ENCODE measurements around the gene TTLL13. TPM values are rescaled to one million over a fixed set of nuclear protein-coding genes. Genes with fewer than 3 reads are reported as not detected.
"Not testable (repeated sequence)": the region's sequence is repeated elsewhere in the genome, so short reads cannot be mapped to it uniquely, and the experiment has no call there.

Gene TTLL13
- total RNA-seq, 1 donor from 2014 or later, result not detected

DNA sequence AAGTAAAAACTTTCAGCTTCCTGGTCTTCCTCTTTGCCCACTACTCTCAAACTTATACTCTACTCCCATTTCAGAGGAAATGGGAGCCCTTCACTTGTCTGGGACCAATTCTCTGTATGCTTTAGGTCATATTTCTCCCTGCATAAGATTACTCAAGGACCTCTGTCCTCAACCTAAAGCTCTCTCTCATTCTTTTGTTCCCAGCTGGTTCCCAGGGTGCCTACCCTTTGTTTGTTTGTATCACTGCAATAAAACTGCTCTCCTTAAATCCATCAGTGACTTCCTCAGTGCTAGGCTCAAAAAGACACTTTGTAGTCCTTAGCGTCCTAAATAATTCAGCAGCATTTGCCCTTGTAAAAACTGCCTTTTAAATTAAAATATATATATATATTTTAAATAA lies 19.1 kb downstream of the TTLL13 start:
- TF ChIP-seq, protein P1, sequence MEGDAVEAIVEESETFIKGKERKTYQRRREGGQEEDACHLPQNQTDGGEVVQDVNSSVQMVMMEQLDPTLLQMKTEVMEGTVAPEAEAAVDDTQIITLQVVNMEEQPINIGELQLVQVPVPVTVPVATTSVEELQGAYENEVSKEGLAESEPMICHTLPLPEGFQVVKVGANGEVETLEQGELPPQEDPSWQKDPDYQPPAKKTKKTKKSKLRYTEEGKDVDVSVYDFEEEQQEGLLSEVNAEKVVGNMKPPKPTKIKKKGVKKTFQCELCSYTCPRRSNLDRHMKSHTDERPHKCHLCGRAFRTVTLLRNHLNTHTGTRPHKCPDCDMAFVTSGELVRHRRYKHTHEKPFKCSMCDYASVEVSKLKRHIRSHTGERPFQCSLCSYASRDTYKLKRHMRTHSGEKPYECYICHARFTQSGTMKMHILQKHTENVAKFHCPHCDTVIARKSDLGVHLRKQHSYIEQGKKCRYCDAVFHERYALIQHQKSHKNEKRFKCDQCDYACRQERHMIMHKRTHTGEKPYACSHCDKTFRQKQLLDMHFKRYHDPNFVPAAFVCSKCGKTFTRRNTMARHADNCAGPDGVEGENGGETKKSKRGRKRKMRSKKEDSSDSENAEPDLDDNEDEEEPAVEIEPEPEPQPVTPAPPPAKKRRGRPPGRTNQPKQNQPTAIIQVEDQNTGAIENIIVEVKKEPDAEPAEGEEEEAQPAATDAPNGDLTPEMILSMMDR (IDR thresholded peaks at IDR 0.05), result no peak
- peaks cover 49% of the 10 kb centered on the region for H3K4me1 ChIP-seq
- DNase-seq, result no peak
- peak overlapping the region; percentile 7 for H3K4me3 ChIP-seq
- no peaks in the 10 kb centered on the region for H3K9me3 ChIP-seq
- intact Hi-C loops (cut with DNase I), result no loop called here
- H3K36me3 ChIP-seq, result peaks cover 60% of the 10 kb centered on the region
- ATAC-seq, result no peak
- no peak overlapping the region for H3K27ac ChIP-seq
- no peaks in the 10 kb centered on the region for H3K27me3 ChIP-seq (ENCODE audit: low read depth)

DNA sequence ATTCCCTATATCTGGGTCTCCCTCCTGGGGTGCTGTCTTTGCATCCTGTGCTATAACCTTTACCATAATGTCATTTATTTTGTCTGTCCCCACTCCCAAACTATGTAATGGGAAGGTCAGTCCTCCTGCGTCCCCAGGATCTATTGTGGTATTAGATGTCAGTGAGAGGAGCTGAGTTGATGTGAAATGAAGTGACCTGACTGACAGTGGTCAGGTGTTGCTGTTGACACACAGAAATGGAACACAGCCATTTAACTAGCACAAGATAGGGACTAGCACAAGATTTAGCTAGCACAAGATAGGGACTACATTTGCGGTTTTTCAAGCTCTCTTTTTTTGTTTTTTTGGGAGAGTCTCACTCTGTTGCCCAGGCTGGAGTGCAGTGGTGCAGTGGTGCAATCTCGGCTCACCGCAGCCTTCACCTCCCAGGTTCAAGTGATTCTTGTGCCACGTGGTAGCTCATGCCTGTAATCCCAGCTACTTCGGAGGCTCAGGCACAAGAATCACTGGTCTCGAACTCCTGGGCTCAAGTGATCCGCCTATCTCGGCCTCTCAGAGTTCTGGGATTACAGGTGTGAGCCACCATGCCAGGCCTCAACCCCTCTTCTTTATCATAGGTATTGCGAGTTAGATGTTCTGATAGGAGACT lies 21.3 kb downstream of the TTLL13 start:
- Histone ChIP-seq H3K27ac (no peak overlapping the region), H3K27me3 (ENCODE audit: low read depth) (no peaks in the 10 kb centered on the region), H3K4me1 (peaks cover 41% of the 10 kb centered on the region), H3K4me3 (no peak overlapping the region), H3K9me3 (no peaks in the 10 kb centered on the region), H3K36me3 (peaks cover 77% of the 10 kb centered on the region)
- DNase-seq (no peak), ATAC-seq (no peak)
- TF ChIP-seq, protein P1 (IDR thresholded peaks at IDR 0.05), result no peak
- intact Hi-C loops (cut with DNase I), result no loop called here

DNA sequence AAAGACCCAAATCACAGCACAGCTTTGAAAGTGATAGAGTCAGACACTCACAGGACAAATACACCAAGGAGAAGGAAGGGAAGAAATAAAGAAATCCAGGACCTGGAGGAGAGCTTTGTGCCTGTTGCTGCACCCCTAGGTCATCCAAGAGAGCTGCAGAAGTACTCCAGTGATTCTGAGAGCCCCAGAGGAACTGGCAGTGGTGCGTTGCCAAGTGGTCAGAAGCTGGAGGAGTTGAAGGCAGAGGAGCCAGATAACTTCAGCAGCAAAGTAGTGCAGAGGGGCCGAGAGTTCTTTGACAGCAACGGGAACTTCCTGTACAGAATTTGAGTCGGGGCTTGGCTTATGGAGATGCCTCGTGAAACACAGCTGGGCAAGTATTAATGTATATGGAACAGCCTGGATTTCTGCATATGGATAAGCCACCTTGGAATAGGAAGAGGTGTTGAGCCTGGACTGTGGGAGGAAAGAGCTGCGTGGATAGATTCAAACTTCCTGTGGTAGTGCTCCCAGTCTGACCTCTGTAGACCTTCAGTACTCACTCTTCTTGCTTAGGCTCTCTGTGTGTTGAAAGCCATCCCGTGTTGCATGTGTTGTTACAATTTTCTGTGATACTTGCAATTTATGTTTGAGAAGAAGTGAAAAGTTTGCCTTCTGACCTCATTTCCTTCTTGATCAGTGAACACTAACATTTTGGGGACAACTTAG lies 22.3 kb downstream of the TTLL13 start:
- Histone ChIP-seq H3K36me3 (peaks cover 77% of the 10 kb centered on the region), H3K4me1 (peaks cover 38% of the 10 kb centered on the region), H3K27ac (no peak overlapping the region), H3K27me3 (ENCODE audit: low read depth) (no peaks in the 10 kb centered on the region), H3K4me3 (no peak overlapping the region), H3K9me3 (no peaks in the 10 kb centered on the region)
- TF ChIP-seq, protein P1 (IDR thresholded peaks at IDR 0.05), result no peak
- intact Hi-C loops (cut with DNase I), result no loop called here
- ATAC-seq, result peak; percentile 23 to 37
- DNase-seq, result no peak

DNA sequence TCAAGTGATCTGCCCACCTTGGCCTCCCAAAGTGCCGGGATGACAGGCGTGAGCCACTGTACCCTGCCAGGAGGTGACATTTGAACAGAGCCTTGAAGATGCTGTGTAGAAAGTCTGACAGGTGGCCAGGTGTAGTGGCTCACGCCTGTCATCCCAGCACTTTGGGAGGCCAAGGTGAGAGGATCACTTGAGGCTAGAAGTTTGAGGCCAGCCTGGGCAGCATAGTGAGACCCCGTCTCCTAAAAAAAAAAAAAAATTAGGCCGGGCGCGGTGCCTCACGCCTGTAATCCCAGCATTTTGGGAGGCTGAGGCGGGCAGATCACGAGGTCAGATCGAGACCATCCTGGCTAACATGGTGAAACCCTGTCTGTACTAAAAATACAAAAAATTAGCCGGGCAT lies 29.1 kb downstream of the TTLL13 start:
- H3K4me3 ChIP-seq; ATAC-seq; intact Hi-C loops (cut with DNase I); H3K9me3 ChIP-seq; H3K4me1 ChIP-seq; H3K27ac ChIP-seq; H3K27me3 ChIP-seq (ENCODE audit: low read depth); DNase-seq: not testable (repeated sequence)
- peaks cover 16% of the 10 kb centered on the region for H3K36me3 ChIP-seq

DNA sequence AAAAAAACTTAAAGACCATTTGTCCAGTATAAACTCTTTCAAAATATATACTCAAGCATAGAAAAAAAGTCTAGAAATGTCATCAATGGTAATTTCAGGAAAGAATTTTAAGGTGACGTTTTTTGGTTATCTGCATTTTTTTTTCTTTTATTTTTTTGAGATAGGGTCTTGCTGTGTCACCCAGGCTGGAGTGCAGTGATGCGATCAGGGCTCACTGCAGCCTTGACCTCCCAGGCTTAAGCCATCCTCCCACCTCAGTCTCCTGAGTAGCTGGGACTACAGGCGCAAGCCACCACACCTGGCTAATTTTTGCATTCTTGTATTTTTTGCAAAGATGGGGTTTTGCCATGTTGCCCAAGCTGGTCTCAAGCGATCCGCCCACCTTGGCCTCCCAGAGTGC lies 31.4 kb downstream of the TTLL13 start:
- H3K27me3 ChIP-seq (ENCODE audit: low read depth); H3K27ac ChIP-seq; H3K9me3 ChIP-seq; H3K4me1 ChIP-seq; intact Hi-C loops (cut with DNase I); H3K4me3 ChIP-seq; DNase-seq; ATAC-seq; H3K36me3 ChIP-seq: not testable (repeated sequence)

DNA sequence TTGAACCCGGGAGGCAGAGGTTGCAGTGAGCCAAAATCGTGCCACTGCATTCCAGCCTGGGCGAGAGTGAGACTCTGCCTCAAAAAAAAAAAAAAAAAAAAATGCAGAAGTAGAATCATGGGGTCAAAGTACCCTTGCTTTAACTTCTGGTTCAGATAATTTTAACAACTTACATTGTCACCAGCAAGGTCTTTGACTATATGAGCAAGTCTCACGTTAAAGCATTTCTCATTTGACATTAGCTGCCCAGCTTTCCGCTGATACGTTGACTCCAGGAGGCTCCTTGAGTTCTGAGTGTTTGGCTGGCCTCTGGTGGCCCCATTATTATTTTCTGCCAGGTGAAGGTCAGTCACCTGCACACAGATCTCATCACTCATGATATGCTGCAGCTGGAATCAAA lies 32.3 kb downstream of the TTLL13 start:
- H3K4me3 ChIP-seq; DNase-seq; H3K9me3 ChIP-seq; ATAC-seq; H3K36me3 ChIP-seq; H3K27me3 ChIP-seq (ENCODE audit: low read depth); intact Hi-C loops (cut with DNase I); H3K4me1 ChIP-seq; H3K27ac ChIP-seq: not testable (repeated sequence)

DNA sequence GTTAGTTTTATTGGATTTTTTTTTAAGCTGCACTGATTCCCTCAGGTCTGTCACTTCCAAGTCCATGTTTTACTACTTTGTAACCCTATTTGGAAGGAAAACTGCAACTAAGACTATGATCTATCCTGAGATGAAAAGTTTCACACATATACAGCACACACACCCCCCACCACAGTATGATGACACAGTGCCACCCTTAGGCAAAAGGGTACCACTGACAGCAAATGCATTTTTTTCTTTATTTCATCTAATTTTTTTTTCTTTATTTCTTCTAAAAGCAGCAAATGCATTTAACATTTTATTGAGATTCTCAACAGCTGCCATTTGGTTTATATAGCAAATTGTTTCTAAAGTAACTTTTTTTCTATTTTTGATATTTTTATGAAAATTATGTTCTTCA lies 37.3 kb downstream of the TTLL13 start:
- TF ChIP-seq, protein P1 (IDR thresholded peaks at IDR 0.05), result peak; percentile 43
- DNase-seq, result no peak
- Histone ChIP-seq H3K27me3 (ENCODE audit: low read depth) (no peaks in the 10 kb centered on the region), H3K9me3 (no peaks in the 10 kb centered on the region), H3K36me3 (no peaks in the 10 kb centered on the region), H3K4me3 (no peak overlapping the region), H3K27ac (no peak overlapping the region), H3K4me1 (no peaks in the 10 kb centered on the region)
- no peak for ATAC-seq
- intact Hi-C loops (cut with DNase I), result no loop called here
